Neural cell (in vitro differentiated cells): ENCODE measurements around the gene RDH14.

Experiments
- CTCF ChIP-seq: fragments of 450-650 bp; IDR thresholded peaks from 2 replicates; pipeline ENCODE4 v1.5.1; 2014; ENCODE audit warnings: antibody characterized with exemption, mild to moderate bottlenecking, moderate library complexity; ENCODE audit not compliant: poor library complexity, severe bottlenecking
- EP300 ChIP-seq: fragments of 450-650 bp; conservative IDR thresholded peaks from 2 replicates; pipeline ENCODE4 v1.6.1; 2014; ENCODE audit warnings: antibody characterized with exemption, mild to moderate bottlenecking, moderate library complexity; ENCODE audit not compliant: poor library complexity, severe bottlenecking
- EZH2 ChIP-seq: fragments of 200-600, 300-800 bp; shearing (Covaris generic), sonication (generic); IDR thresholded peaks from 2 replicates; pipeline ENCODE4 v1.6.1; 2014; ENCODE audit warnings: antibody characterized with exemption, low read length, borderline replicate concordance, mild to moderate bottlenecking; ENCODE audit not compliant: insufficient read depth, poor library complexity, severe bottlenecking
- POLR2AphosphoS5 ChIP-seq: IDR thresholded peaks from 2 replicates; pipeline ENCODE4 v1.6.1; 2012
- RAD21 ChIP-seq: fragments of 450-650 bp; conservative IDR thresholded peaks from 2 replicates; pipeline ENCODE4 v1.6.1; 2014; ENCODE audit warnings: antibody characterized with exemption, mild to moderate bottlenecking, moderate library complexity
- SMC3 ChIP-seq: fragments of 450-650 bp; conservative IDR thresholded peaks from 2 replicates; pipeline ENCODE4 v1.6.1; 2014; ENCODE audit warnings: antibody characterized with exemption, mild to moderate bottlenecking, moderate library complexity; ENCODE audit not compliant: poor library complexity
- TAF1 ChIP-seq: IDR thresholded peaks from 2 replicates; pipeline ENCODE4 v1.6.1; 2012; ENCODE audit warnings: low read depth
- TF ChIP-seq, protein P1 (sequence below): IDR thresholded peaks from 2 replicates; pipeline ENCODE4 v1.6.1; 2012; ENCODE audit warnings: borderline replicate concordance

DNA sequence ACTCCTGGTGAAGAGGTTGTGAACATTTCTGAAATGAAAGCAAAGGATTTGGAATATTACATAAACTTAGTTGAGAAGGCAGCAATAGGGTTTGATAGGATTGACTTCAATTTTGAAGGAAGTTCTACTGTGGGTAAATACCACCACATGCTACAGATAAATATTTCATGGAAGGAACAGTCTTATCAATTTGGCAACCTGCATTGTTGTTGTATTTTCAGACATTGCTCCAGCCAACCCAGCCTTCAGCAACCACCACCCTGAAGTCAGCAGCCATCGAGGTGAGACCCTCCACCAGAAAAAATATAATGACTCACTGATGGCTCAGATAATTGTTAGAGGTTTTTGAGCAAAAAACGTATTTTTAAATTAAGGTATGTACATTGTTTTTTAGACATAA lies 10.0 kb downstream of the RDH14 start:
- TF ChIP-seq CTCF = no peak
- TF ChIP-seq TAF1 = no peak
- no peak for TF ChIP-seq EZH2
- no peak for TF ChIP-seq SMC3
- TF ChIP-seq, protein P1, sequence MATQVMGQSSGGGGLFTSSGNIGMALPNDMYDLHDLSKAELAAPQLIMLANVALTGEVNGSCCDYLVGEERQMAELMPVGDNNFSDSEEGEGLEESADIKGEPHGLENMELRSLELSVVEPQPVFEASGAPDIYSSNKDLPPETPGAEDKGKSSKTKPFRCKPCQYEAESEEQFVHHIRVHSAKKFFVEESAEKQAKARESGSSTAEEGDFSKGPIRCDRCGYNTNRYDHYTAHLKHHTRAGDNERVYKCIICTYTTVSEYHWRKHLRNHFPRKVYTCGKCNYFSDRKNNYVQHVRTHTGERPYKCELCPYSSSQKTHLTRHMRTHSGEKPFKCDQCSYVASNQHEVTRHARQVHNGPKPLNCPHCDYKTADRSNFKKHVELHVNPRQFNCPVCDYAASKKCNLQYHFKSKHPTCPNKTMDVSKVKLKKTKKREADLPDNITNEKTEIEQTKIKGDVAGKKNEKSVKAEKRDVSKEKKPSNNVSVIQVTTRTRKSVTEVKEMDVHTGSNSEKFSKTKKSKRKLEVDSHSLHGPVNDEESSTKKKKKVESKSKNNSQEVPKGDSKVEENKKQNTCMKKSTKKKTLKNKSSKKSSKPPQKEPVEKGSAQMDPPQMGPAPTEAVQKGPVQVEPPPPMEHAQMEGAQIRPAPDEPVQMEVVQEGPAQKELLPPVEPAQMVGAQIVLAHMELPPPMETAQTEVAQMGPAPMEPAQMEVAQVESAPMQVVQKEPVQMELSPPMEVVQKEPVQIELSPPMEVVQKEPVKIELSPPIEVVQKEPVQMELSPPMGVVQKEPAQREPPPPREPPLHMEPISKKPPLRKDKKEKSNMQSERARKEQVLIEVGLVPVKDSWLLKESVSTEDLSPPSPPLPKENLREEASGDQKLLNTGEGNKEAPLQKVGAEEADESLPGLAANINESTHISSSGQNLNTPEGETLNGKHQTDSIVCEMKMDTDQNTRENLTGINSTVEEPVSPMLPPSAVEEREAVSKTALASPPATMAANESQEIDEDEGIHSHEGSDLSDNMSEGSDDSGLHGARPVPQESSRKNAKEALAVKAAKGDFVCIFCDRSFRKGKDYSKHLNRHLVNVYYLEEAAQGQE = no peak
- no peak for TF ChIP-seq POLR2AphosphoS5
- no peak for TF ChIP-seq EP300
- TF ChIP-seq RAD21 = no peak
